DOHH2 (cell line): Measurements from ENCODE around the gene SMARCA2.

Experiments used
- H3F3A ChIP-seq: fragments of 200-600 bp; sonication (generic), shearing (Covaris generic); 2 replicates; pipeline ENCODE4 v1.6.0; 2016; ENCODE audit warnings: antibody characterized with exemption, mild to moderate bottlenecking; ENCODE audit not compliant: control insufficient read depth, insufficient read depth
- H3K27ac ChIP-seq: fragments of 200-600 bp; sonication (generic); 2 replicates; pipeline ENCODE4 v1.5.1; 2014; ENCODE audit warnings: low read depth, mild to moderate bottlenecking, low read length, moderate library complexity
- H3K27me3 ChIP-seq: fragments of 200-600 bp; sonication (generic); 2 replicates; pipeline ENCODE4 v1.6.1; 2014; ENCODE audit warnings: mild to moderate bottlenecking, low read length, mixed read lengths; ENCODE audit not compliant: control insufficient read depth
- H3K36me3 ChIP-seq: fragments of 200-600 bp; sonication (generic); 2 replicates; pipeline ENCODE4 v1.6.1; 2014; ENCODE audit warnings: mild to moderate bottlenecking, low read length, moderate library complexity, mixed read lengths; ENCODE audit not compliant: control insufficient read depth
- H3K4me1 ChIP-seq: fragments of 200-600 bp; sonication (generic); 2 replicates; pipeline ENCODE4 v1.6.1; 2014; ENCODE audit warnings: mild to moderate bottlenecking, low read length, mixed read lengths; ENCODE audit not compliant: control insufficient read depth
- H3K4me2 ChIP-seq: fragments of 200-600 bp; sonication (generic); 2 replicates; pipeline ENCODE4 v1.6.0; 2014; ENCODE audit warnings: mild to moderate bottlenecking, low read length, moderate library complexity
- H3K4me3 ChIP-seq: fragments of 200-600 bp; sonication (generic); 2 replicates; pipeline ENCODE4 v1.5.1; 2014; ENCODE audit warnings: mild to moderate bottlenecking, low read length, mixed read lengths
- H3K79me2 ChIP-seq: fragments of 200-600 bp; sonication (generic); 2 replicates; pipeline ENCODE4 v1.6.1; 2014; ENCODE audit warnings: mild to moderate bottlenecking, low read length, mixed read lengths; ENCODE audit not compliant: control insufficient read depth
- H3K9me2 ChIP-seq: fragments of 200-600 bp; sonication (generic); replicated peaks from 2 replicates; pipeline ENCODE4 v1.6.1; 2014; ENCODE audit warnings: mild to moderate bottlenecking, low read length, mixed read lengths; ENCODE audit not compliant: control insufficient read depth
- H3K9me3 ChIP-seq: fragments of 200-600 bp; sonication (generic); 2 replicates; pipeline ENCODE4 v1.6.1; 2014; ENCODE audit warnings: antibody characterized with exemption, low read length, mixed read lengths; ENCODE audit not compliant: control insufficient read depth, insufficient read depth
- H4K20me1 ChIP-seq: fragments of 200-600 bp; sonication (generic); 2 replicates; pipeline ENCODE4 v1.6.0; 2014; ENCODE audit warnings: low read depth, mild to moderate bottlenecking, antibody characterized with exemption, low read length, moderate library complexity; ENCODE audit not compliant: control insufficient read depth, insufficient read depth
- CTCF ChIP-seq: fragments of 200-600 bp; sonication (generic); IDR thresholded peaks from one replicate; pipeline ENCODE4 v1.5.1; 2014; ENCODE audit warnings: antibody characterized with exemption, mild to moderate bottlenecking, low read depth, low read length; ENCODE audit not compliant: poor library complexity, severe bottlenecking
- EZH2phosphoT487 ChIP-seq: fragments of 200-600 bp; sonication (generic); IDR thresholded peaks from 2 replicates; pipeline ENCODE4 v1.6.1; 2017; ENCODE audit warnings: borderline replicate concordance, mild to moderate bottlenecking, antibody characterized with exemption, low read length, moderate library complexity, mixed read lengths

SMARCA2 gene

GRCh38 chr9:2216591-2216990, 201.4 kb downstream of the SMARCA2 start:
- Histone ChIP-seq H3K9me3 (no peaks in the 10 kb centered on the region), H3K36me3 (no peaks in the 10 kb centered on the region), H4K20me1 (no peaks in the 10 kb centered on the region), H3K4me1 (no peaks in the 10 kb centered on the region), H3K27ac (no peak overlapping the region), H3F3A (no peaks in the 10 kb centered on the region), H3K79me2 (no peaks in the 10 kb centered on the region), H3K27me3 (no peaks in the 10 kb centered on the region), H3K4me2 (no peak overlapping the region), H3K9me2 (no peaks in the 10 kb centered on the region), H3K4me3 (no peak overlapping the region)
- TF ChIP-seq EZH2phosphoT487 (no peak), CTCF (no peak)

- Histone ChIP-seq H3K4me1 (no peaks in the 10 kb centered on the region), H3K27ac (no peak overlapping the region), H3K9me2 (no peaks in the 10 kb centered on the region), H3K27me3 (no peaks in the 10 kb centered on the region), H3K36me3 (no peaks in the 10 kb centered on the region), H3K9me3 (no peaks in the 10 kb centered on the region), H3K4me3 (no peak overlapping the region), H3F3A (no peaks in the 10 kb centered on the region), H4K20me1 (no peaks in the 10 kb centered on the region), H3K4me2 (no peak overlapping the region), H3K79me2 (no peaks in the 10 kb centered on the region)
- TF ChIP-seq CTCF (no peak), EZH2phosphoT487 (no peak)
These were observed 202.4 kb downstream of the SMARCA2 start for GRCh38 chr9:2217540-2217939.

- H3K27me3 ChIP-seq: no peaks in the 10 kb centered on the region
- H4K20me1 ChIP-seq: no peaks in the 10 kb centered on the region
- no peak overlapping the region for H3K4me3 ChIP-seq
- no peak overlapping the region for H3K27ac ChIP-seq
- no peaks in the 10 kb centered on the region for H3K79me2 ChIP-seq
- TF ChIP-seq EZH2phosphoT487: no peak
- TF ChIP-seq CTCF: no peak
- no peaks in the 10 kb centered on the region for H3F3A ChIP-seq
- no peak overlapping the region for H3K4me2 ChIP-seq
- H3K4me1 ChIP-seq: no peaks in the 10 kb centered on the region
- H3K9me2 ChIP-seq: no peaks in the 10 kb centered on the region
- H3K36me3 ChIP-seq: no peaks in the 10 kb centered on the region
- no peaks in the 10 kb centered on the region for H3K9me3 ChIP-seq
These were observed 204.9 kb downstream of the SMARCA2 start for GRCh38 chr9:2220036-2220435.
